Kidney capillary endothelial cell (primary cell): Measurements from ENCODE around the gene PCDH9.

Source experiments
- DNase-seq: peaks from one replicate; pipeline ENCODE4 v3.0.0-alpha.2; 2018; ENCODE audit warnings: low spot score

PCDH9 gene

GRCh38 chr13:66530158-66530557 is 700.0 kb downstream of the PCDH9 start:
- no peak for DNase-seq

GRCh38 chr13:66528944-66529576 is 701.1 kb downstream of the PCDH9 start:
- DNase-seq = no peak

- no peak for DNase-seq
These were observed 702.0 kb downstream of the PCDH9 start for GRCh38 chr13:66528180-66528579.

- DNase-seq = no peak
These were observed 709.4 kb downstream of the PCDH9 start for GRCh38 chr13:66520511-66521355.

GRCh38 chr13:66519259-66519658 is 710.9 kb downstream of the PCDH9 start:
- DNase-seq = no peak

GRCh38 chr13:66518068-66518467 is 712.1 kb downstream of the PCDH9 start:
- DNase-seq = no peak

GRCh38 chr13:66513728-66514127 is 716.4 kb downstream of the PCDH9 start:
- peak; percentile 34 for DNase-seq

GRCh38 chr13:66509175-66509574 is 721.0 kb downstream of the PCDH9 start:
- no peak for DNase-seq

- DNase-seq = no peak
These were observed 721.8 kb downstream of the PCDH9 start for GRCh38 chr13:66508153-66508909.

- DNase-seq = no peak
These were observed 723.2 kb downstream of the PCDH9 start for GRCh38 chr13:66506979-66507378.

GRCh38 chr13:66506051-66506777 is 723.9 kb downstream of the PCDH9 start:
- DNase-seq = no peak

- DNase-seq = no peak
These were observed 726.2 kb downstream of the PCDH9 start for GRCh38 chr13:66503890-66504289.

GRCh38 chr13:66501181-66501580 is 729.0 kb downstream of the PCDH9 start:
- DNase-seq = no peak

- no peak for DNase-seq
These were observed 737.7 kb downstream of the PCDH9 start for GRCh38 chr13:66492479-66492878.

GRCh38 chr13:66491251-66491650 is 738.9 kb downstream of the PCDH9 start:
- DNase-seq = no peak

- no peak for DNase-seq
These were observed 740.5 kb downstream of the PCDH9 start for GRCh38 chr13:66489586-66489985.

- no peak for DNase-seq
These were observed 741.0 kb downstream of the PCDH9 start for GRCh38 chr13:66489172-66489571.

- no peak for DNase-seq
These were observed 746.4 kb downstream of the PCDH9 start for GRCh38 chr13:66483712-66484111.

- no peak for DNase-seq
These were observed 747.3 kb downstream of the PCDH9 start for GRCh38 chr13:66482836-66483235.

- no peak for DNase-seq
These were observed 752.3 kb downstream of the PCDH9 start for GRCh38 chr13:66477816-66478215.

- DNase-seq = no peak
These were observed 755.1 kb downstream of the PCDH9 start for GRCh38 chr13:66475061-66475460.

- no peak for DNase-seq
These were observed 760.4 kb downstream of the PCDH9 start for GRCh38 chr13:66469745-66470144.
